IPS DF 4.7 (cell line): Measurements from ENCODE around the gene ACRV1.
"Not testable (repeated sequence)": the region's sequence is repeated elsewhere in the genome, so short reads cannot be mapped to it uniquely, and the experiment has no call there.

ENCODE experiments used
- DNase-seq: peaks from one replicate; pipeline ENCODE4 v3.0.0-alpha.2; 2013; ENCODE audit warnings: low spot score; ENCODE audit errors: extremely low read depth

Gene ACRV1, protein sequence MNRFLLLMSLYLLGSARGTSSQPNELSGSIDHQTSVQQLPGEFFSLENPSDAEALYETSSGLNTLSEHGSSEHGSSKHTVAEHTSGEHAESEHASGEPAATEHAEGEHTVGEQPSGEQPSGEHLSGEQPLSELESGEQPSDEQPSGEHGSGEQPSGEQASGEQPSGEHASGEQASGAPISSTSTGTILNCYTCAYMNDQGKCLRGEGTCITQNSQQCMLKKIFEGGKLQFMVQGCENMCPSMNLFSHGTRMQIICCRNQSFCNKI

DNA sequence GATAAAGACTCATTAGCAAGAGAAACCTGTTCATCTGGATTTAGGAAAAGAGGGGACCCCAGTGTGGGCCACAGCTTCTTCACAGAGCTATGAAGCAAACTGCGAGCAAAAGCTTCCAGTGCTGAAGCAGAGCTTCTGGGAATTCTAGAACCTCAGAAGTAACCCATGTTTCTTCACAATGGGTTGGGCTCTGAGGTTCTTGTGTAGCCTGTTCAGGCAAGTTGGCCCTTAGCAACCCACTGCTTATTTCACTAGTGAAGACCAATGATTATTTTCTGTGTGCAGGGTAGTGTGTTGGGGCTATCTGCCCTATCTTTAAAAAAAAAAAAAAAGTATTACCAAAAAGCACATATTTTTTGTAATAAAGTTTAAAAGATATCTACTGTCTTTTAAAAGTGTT is at the start of gene ACRV1:
Gene ACRV1 (minus strand): TSS at position 101 of the 400 bp plus-strand sequence. CDS start 67 bp downstream, at position 34.
- no peak for DNase-seq

DNA sequence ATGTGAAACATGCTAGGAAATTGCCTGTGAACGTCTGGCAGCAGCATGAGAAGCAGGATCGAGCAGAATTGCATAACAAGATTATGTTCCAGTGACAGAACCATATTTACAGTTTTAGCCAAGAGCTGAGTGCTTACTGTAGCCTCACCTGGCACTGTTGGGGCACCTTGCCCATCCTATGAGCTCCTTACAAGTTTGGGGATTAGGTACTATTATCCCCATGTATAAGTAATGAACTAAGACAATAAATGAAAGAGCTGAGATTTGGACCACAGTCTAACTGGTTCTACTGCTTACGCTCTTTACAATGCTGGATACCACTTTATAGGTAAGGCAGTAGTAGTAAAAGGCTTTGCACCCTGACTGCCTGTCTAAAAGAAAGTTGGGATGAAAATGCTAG is 48.3 kb upstream of the ACRV1 start:
- DNase-seq: no peak

DNA sequence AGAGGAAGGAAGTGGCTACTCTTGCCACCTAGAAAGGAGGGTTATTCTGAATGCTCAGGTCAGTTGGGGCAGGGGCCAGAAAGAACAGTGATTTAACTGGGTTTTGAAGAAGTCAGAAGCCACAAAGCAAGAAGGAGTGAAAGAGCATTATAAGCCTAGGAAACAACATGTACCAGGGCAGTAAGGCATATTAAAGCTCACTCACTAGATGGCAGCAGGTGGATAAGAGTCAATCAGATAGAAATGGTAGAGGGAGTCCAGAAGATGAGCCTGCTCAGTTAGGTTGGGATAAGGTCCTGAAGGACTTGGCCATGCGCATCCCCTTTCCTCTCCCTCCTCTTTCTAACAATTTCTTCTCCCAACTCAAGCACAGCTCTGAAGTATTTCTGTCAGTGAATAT is 43.5 kb upstream of the ACRV1 start:
- DNase-seq: no peak

DNA sequence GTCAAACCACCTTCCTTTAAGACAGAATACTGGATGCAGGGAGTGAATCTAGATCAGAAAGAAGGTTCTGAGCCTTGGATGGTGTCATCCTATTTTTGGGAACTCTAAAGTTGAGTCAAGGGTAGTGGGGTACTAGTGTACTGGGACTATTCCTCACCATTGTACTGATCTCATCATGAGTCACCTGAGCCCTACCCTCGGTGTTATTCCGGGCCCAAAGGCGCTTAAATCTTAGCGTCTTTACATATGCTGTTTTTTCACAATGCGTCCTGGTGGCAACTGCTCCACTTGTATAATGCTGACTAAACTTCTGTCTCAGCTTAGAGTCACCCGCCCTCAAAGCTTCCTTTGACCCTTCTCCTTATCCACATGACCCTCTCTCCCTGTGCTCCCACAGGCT is 40.1 kb upstream of the ACRV1 start:
- DNase-seq: no peak

DNA sequence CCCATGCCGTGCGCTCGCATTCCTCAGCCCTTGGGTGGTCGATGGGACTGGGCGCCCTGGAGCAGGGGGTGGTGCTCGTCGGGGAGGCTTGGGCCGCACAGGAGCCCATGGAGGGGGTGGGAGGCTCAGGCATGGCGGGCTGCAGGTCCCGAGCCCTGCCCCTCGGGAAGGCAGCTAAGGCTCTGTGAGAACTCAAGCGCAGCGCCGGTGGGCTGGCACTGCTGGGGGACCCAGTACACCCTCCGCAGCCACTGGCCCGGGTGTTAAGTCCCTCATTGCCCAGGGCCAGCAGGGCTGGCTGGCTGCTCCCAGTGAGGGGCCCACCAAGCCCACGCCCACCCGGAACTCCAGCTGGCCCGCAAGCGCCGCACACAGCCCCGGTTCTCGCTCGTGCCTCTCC is 24.0 kb upstream of the ACRV1 start:
- not testable (repeated sequence) for DNase-seq

DNA sequence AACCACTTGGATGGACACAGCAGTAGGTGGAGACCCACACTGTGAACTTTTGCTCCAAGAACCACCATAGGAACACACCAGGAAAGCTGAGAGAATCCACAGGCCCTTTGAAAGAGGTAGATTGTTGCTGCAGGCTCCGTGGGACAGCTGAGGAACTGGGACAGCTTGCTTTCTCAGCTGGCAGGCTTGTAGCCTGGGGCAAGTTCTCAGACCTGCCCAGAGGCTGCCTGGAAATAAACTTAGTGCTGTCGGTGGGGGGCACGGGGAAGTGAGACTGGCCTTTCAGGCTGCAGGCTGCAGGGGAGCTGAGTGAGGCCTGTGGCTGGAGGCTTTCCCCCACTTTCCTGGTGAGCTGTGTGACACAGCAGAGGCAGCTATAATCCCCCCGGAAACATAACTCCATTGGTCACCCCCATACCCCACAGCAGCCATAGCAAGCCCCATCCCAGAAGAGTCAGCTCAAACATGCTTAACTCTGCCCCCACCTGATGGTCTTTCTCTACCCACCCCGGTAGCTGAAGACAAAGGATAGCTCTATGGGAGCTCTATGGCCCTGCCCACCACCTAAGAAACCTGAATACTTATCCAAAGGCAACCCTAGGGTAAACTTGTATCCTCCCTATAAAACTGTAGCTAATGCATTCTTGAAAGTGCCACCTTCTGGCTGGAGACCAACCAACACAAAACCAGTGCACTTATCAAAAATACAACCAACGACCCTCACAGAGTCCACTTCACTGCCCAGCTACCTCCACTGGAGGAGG is 21.4 kb upstream of the ACRV1 start:
- DNase-seq: no peak

DNA sequence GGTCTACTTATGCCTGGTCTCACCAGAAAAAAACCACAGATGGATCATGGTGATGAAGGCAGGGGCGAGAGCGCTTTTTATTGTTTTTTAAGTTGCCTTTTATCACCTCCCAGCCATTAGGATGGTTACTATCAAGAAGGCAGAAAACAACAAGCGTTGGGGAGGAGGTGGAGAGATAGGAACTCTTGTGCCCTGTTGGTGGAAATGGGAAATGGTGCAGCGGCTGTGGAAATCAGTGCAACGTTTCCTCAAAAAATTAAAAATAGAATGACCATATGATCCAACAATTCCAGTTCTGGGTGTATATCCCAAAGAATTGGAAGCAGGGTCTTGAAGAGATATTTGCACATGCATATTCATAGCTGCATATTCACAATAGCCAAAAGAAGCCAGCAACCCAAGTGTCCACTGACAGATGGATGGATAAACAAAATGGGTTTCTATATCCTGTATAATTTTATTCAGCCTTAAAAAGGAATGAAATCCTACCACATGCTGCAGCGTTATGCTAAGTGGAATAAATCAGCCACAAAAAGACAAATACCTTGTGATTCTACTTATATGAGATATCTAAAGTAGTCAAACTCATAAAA is 20.5 kb upstream of the ACRV1 start:
- DNase-seq: no peak

DNA sequence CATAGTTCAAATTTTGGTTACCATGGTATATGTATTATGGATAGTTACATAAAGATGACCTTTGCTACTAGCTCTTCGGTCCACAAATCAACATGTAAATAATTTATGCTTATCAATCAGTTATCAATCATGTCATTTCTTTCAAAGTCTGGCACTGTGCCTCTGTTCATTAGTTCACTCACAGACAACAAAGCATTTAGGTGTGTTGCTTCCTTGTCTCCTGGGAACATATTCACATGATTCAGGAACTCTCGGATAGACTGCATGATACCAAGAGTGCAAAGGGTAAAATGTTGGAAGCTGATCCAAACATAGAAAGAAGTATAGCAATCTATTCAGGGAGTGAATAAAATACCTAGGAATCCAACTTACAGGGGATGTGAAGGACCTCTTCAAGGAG is 14.3 kb upstream of the ACRV1 start:
- DNase-seq: no peak

DNA sequence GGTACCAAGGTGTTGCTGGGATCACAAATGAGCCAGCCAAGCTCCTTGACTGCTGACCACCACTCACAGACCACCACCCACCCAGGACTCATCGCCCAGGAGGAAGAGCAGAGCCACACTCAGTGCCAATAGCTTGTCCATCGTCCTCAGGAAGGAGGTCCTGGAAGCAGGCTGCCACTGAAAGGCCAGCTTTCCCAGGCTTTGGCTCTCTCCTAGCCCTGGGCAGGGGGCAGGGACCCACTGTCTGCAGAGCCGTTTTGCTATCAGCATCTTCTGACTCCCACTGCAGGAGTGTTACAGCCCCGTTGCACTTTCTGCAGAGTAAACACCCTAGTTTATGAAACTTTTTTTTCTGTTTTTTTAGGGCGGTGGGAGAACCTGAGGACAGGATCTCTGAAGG is 12.2 kb upstream of the ACRV1 start:
- DNase-seq: no peak

DNA sequence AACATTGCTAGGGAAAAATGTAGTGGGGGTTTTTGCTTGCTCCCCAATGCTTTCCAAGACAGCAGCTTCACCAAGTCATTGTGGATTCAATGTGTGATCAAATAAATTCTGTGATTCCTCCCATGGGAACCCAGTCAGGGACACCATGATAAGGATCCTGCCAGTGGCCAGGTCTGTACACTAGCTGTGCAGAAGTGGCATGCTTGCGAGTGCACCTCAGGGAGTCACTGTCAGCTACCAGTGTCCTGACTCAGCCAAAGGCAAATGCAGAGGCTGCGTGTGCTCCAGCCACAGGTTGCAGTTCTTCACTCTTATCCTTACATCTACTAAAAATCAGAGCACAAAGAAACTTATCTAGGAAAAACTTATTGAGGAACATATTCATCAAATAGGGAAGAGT is 9.4 kb upstream of the ACRV1 start:
- DNase-seq: no peak

DNA sequence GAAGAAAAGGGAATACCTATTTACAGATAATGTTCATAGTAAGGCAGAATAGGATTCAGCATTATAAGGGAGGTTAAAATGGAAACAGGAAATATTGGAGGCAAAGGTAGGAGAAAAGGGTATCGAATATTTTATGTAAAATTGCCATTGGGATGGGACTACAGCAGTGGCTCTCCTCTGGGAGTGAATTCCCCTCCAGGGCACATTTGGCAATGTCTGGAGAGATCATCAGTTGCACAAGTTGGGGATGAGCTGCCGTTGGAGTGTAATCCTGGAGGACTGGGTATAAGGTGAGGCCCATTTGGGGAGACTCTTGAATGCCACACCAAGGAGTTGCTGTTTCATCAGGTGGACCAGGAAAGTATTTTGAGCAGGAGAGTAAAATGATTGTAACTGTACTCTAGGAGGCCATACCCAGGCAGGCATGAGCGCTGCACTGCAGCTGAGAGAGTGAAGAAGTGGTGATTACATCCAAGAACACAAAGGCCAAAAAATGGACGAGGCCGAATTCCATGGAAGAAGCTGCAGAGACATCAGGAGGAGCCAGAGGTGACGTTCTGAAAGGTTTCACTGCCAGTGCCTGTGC is 8.7 kb upstream of the ACRV1 start:
- no peak for DNase-seq

DNA sequence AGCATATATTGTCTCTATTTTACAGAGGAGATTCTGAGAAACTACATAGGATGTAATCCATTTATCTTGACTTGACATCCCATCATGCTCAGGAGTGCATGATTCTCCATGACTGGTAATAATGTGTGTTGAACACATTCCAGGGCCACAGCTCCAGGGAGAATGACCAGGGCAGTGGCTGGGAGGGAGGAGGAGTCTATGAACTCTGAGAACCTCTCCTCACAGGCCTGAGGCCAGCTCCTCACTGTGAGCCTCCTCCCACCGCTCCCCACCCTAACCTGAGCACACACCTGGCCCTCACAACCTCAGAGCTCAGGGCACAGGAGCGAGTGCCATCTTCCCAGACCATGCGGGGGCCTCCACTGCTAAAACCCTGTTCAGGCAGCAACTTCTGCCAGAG is 8.0 kb upstream of the ACRV1 start:
- DNase-seq: no peak

DNA sequence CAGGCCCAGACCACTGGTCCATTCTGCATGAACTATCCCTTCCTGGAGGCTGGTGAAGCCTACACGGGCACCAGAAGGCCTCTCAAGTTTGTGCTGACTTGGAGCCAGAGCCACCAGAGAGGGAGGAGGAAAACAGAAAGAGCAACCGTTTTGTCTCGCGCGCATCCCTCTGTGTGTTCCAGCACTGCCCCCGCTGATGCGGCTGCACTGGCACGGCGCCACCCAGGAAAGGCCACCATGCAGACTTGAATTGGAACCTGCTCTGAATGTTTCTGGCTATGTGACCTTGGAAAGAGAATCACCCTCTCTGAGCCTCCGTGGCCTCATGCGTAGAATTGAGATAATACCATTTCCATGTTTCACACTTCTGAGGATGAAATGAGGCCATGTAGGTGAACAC is 7.4 kb upstream of the ACRV1 start:
- DNase-seq: no peak

DNA sequence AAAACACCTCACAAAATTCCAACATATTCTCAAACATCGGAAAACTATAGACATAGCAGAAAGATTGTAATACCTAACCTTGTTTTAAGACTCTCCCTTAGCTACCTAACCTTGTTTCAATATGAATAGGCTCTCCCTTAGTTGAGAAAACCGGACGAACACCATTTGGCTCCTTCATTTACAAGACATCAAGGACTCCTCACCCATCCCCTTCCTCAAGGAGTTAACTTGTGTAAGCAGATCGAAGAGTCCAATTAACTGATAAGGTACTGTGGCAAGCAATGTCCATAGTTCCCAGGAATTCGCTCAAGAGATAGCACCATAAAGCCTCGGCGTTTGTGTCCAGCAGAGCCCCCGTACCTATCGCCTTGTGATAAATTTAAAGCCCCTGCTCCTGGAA is 4.6 kb upstream of the ACRV1 start:
- DNase-seq: no peak

DNA sequence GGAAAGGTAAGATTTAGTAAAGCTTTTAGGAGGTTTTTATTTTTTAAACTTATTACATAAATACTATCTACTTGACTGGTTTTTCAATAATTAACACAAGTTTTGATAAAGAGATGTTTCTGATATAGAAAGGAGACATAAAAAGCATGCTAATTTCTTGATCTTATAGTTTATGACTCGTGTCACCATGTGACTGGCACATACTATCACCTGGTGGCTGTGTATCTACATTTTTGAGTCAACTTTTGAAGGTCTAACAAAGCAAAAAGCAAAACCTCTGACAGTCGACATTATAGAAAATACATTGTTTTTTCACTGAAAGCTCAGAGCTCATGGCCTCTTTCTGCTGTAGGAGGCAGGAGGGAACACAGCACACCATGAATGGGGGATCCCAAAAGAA is 810 bp downstream of the ACRV1 start:
- DNase-seq: no peak

DNA sequence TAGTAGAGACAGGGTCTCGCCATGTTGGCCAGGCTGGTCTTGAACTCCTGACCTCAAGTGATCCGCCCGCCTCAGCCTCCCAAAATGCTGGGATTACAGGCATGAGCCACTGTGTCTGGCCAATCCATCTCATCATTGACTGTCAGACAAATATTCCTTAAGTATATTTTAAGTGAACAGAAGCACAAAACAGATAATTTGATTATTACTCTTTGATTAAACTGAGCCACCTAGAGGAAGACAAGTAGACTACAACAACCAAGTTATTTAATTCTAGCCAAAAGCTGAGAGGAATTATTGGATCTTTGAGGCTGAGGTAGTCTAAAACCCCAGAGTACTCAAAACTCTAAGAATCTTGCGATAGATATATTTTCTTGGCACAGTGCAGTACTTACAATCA is 1.2 kb downstream of the ACRV1 start:
- DNase-seq: no peak

DNA sequence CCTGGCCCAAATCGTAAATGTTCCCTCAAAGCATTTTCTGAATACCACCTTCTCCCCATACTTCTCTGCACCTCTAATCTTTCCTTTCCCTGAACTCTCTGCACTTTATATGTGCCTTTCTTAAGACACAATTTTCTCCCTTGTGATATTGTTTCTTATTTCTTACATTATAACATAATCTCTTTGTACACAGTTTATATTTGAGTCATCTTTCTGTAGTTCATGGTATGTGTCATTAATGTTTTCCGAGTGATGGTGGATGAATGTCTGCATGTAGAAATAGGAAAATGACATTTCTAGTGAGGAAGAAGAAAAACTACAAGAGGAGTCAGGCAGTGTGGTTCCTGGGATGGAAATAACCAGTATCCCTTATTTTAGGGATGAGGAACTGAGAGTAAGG is 5.5 kb downstream of the ACRV1 start:
- DNase-seq: no peak

DNA sequence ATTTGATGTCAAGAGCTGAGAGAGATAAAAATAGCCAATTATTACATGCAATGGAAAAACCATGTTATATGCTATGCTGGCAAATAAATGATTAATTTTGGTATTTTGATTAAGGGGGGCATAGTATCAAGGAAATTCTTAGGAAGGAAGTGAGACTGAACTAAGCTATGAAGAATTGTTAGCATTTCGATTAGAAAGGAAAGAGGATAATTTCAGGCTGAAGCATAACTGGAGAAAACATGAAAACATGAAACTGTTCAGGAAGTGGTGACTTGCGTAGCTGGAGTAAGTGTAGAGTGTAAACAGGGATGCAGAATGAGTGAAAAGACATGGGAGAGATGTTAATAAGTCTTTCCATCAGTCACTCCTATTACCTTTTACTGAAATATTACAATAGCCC is 6.4 kb downstream of the ACRV1 start:
- no peak for DNase-seq

DNA sequence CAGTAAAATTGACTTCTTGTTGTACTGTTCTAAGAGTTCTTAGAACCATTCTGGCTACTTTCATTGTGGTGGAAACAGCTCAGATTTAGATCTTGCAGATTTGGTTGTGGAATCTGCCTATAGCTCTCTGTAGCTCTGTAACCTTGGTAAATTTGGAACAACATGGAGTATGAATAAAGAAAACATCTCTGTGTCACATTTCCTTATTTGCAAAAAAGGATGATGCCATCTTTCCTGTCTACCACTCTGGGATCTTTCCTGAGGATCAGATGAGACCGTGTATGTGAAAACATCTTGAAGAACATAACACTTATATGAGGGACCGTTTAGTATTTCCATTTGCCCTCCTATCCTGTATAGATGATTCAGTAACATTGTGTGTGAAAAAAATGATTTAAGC is 9.1 kb downstream of the ACRV1 start:
- DNase-seq: no peak

DNA sequence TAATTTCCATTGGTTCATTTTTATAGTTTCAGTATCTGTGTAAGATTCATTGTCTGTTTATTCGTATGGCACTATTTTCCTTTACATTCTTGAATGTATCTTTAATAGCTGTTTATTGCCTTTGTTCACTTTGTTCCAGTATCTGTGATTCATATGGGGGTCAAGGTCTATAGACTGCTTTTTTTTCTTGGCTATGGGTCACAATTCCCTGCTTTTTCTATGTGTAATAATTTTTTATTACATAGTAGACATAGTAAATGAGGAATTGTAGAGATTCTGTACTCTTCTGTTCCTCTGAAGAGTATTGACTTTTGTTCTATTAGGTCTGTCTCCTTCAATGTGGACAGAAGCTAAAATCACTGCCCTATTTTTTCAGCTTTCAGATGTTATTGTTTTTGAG is 10.5 kb downstream of the ACRV1 start:
- DNase-seq: no peak

DNA sequence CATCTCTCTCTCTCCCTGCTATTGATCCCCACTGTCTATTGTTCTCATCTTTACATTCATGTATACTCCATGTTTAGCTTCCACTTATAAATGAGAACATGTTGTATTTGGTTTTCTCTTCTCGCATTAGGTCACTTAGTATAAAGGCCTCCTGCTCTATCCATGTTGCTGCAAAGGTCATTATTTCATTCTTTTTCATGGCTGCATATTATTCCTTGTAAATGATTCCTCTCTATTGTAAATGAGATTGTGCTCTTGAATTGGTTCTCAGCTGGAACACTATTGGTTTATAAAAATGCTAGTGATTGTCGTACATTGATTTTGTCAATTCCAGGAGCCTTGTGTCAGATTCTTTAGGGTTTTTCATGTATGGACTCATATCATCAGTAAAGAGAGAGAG is 13.5 kb downstream of the ACRV1 start:
- no peak for DNase-seq

DNA sequence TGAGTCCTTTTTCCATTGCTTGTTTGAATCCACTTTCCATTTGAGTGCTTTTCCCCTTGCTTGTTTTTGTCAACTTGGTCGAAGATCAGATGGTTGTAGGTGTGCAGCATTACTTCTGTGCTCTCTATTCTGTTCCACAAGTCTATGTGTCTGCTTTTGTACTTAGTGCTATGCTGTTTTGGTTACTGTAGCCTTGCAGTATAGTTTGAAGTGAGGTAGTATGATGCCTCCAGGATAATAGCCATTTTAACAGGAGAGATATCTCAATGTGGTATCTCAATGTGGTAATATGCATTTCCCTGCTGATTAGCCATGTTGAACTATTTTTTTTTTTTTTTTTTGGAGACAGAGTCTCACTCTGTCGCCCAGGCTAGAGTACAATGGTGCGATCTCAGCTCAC is 16.7 kb downstream of the ACRV1 start:
- DNase-seq: no peak

DNA sequence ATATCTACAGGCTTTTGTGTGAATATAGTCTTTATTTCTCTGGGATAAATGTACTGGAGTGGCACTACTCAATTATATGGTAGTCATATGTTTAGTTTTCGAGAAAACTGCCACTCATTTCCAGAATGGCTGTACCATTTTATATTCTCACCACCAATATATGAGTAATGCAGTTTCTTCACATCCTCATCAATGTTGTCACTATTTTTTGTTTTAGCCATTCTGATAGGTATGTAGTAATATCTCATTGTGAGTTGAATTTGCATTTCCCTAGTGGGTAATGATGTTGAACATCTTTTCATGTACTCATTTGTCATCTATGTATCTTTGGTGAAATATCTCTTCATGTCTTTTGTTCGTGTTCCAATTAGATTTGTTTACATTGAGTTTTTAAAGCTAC is 18.0 kb downstream of the ACRV1 start:
- DNase-seq: no peak
